Activated CD8-positive, alpha-beta memory T cell treated with anti-CD3 and anti-CD28 coated beads, Interleukin-2, amount 50 U/mL, for 48 hours (primary cell): ENCODE data around the gene GREM1.

Experiments used
- DNase-seq: peaks from one replicate; pipeline ENCODE4 v3.0.0-alpha.2; 2020

Gene GREM1

DNA sequence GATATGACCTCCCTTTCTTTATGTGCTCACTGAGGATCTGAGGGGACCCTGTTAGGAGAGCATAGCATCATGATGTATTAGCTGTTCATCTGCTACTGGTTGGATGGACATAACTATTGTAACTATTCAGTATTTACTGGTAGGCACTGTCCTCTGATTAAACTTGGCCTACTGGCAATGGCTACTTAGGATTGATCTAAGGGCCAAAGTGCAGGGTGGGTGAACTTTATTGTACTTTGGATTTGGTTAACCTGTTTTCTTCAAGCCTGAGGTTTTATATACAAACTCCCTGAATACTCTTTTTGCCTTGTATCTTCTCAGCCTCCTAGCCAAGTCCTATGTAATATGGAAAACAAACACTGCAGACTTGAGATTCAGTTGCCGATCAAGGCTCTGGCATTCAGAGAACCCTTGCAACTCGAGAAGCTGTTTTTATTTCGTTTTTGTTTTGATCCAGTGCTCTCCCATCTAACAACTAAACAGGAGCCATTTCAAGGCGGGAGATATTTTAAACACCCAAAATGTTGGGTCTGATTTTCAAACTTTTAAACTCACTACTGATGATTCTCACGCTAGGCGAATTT, 14.9 kb downstream of the GREM1 start:
- DNase-seq: no peak

DNA sequence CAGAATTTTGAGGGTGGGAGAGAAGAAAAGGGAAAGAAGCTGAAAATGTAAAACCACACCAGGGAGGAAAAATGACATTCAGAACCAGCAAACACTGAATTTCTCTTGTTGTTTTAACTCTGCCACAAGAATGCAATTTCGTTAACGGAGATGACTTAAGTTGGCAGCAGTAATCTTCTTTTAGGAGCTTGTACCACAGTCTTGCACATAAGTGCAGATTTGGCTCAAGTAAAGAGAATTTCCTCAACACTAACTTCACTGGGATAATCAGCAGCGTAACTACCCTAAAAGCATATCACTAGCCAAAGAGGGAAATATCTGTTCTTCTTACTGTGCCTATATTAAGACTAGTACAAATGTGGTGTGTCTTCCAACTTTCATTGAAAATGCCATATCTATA, 15.5 kb downstream of the GREM1 start:
- DNase-seq: no peak

DNA sequence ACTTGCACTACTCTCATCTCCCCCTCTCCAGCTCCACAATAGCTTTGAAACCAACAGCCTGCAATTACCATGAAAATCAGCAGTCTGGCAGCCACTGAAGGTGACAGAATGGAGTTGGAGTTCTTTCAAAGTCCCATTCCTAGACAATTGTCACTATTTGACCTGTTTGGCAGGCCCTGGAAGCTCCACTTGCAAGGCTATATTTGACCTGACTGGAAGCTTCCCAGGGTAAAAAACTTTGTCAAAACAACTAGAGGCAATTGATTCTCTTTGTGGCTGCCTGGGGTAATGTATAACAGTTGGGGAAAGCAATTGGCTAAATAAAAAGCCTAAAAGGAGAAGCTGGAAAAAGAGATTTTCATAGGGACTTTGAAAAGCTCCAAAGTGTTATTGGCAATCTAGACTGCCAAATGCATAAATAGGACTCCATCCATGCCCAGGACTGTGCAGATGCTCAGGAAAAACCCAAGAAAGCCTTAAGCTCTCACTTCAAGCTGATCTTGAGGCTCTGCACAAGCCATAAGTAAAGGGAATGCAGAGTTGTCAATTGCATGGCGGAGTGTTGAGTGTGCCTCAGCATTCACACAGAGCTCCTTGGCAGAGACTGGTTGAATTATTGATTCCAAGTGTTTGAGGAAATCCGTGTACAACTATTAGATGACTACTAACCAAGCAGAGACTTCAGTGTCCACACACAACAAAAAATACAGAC, 18.3 kb downstream of the GREM1 start:
- no peak for DNase-seq

DNA sequence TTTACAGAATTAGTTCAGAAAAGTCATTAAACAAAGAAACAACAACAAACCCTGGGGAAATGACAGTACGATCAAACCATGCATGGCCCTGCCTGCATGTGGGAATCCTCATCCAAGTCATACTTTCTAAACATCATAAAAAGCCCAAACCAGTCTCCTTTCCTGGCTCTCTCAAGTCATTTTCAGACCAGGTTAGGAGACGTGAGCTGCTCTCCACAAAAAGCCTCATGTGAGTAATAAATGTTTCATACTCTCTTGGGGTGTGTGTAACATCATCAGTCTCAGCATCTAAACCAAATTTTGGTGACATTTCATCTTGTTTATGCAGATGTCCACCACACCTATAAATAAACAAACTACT, 18.9 kb downstream of the GREM1 start:
- DNase-seq: no peak

DNA sequence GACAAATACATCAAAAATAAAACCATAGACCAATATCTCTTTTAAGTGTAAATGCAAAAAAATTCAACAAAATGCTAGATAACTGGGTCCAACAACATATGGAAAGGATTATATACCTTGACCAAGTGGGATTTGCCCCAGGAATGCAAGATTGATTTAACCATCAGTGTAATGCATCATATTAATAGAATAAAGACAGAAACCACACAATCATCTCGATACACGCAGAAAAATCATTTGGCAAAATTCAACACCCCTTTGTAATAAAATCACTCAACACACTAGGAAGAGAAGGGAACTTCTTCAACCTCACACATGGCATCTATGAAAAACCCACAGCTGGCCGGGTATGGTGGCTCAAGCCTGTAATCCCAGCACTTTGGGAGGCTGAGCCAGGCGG, 19.5 kb downstream of the GREM1 start:
- DNase-seq: no peak

DNA sequence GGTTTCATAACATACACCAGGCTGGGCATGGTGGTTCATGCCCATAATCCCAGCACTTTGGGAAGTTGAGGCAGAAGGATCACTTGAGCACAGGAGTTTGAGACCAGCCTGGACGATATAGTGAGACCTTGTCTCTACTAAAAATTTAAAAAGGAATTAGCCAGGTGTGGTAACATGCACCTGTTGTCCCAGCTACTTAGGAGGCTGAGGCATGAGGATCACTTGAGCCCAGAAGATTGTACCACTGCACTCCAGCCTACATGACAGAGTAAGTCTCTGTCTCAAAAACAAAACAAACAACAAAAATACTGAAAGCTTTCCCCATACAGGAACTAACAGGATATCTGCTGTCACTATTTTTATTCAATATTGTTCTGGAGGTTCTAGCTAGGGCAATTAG, 20.9 kb downstream of the GREM1 start:
- DNase-seq: no peak

DNA sequence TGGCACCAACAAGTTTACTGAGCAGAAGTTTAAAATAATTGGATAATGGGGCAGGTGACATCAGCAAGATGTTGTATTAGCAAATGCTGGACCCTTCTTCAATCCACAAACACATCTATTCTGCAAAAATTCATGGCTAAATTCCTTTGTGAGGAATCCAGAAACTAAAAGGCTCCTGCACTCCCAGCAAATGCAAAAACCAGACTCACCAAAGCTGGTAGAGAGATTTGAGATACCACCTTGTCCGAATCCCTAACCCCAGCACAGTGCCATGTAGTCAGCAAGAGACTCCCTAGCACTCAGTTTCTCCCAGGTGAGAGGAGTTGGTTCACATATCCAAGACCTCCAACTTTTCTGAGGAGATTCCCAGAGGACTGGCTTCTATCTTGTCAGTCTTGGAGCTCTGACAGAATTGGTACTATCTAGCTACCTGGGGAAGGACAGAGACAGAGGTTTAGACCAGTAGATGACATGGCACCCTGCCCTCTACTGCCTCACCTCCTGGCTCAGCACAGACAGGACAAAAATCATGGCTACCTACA, 21.8 kb downstream of the GREM1 start:
- DNase-seq: no peak

DNA sequence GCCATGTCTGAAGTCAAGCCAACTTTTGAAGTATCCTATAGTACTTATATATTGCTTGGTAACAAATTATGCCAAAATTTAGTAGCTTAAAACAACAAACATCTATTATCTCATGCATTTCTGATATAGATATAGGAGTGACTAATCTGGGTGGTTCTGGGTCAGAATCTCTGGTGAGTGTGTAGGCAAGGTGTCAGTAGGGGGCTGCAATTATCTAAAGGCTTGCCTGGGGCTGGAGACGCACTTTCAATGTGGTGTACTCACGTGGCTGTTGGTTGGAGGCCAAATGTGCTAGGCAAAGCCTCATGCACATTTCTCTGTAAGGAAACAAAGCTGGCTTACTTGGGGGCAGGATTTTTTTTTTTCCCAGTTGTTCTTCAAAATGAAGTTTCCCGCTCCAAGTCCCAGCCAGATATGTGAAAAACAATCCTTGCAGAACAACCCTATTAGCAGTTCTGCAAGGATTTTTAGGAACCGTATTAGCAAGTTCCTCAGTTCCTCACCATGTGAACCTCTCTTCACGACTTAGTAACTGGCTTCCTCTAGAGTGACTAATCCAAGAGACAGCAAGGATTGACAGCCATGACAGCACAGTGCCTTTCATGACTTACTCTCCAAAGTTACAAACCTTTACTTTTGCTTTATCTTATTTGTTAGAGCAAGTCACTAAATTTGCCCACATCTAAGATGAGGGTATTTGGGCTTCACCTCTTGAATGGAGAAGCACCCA, 25.8 kb downstream of the GREM1 start:
- DNase-seq: no peak

DNA sequence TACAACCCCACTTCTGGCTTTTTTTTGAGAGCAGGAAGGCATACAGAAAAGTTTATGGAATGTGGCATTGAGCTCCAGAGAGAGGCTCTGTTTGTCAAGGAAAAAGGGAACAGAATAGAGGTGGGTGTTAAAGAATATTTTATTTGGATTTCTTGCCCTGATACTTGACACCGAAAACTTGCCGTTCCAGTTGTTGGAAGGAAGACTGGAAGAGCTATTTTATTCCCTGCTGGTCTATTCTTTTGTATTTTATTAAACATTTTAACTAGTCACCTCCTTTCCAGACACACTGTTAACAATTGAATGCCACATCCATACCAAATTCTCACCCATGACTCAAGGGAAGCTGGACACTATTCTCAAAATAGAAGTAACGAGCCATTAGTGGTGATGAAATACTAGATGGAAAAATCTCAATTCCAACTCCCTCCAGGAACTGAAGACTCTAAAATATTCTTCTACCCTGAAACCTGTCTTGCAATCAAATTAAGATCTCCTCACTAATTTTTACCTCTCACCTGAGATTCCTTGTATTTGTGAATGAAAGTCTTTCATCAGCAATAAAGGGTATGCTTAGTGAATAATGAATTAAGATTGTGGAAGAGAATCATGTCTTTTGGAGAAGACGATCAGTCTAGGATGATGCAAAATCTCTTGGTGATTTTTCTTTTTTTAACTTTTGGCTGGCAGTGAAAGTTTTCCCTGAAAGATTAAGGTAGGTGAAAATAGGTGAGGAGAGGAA, 28.5 kb downstream of the GREM1 start:
- DNase-seq: no peak

DNA sequence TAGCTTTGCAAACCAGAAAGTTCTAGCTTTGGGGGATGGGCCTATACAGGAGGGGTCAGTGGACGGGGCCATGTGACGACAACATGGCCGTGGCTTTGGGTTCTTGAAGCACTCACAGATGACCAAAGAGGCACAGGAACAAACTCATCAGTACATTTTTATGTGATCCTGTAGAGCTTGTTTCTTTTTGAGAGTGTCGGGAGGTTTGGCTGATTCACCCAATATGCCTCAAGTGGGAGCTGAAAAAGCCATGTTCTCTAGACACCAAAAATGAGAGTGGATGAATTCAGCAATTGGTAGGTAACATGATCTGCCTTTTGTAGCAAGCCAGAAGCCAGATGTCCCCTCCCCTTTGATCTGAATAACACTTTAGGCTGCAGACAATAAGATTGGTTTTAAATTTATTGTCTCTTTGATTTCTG, 30.1 kb downstream of the GREM1 start:
- DNase-seq: no peak

DNA sequence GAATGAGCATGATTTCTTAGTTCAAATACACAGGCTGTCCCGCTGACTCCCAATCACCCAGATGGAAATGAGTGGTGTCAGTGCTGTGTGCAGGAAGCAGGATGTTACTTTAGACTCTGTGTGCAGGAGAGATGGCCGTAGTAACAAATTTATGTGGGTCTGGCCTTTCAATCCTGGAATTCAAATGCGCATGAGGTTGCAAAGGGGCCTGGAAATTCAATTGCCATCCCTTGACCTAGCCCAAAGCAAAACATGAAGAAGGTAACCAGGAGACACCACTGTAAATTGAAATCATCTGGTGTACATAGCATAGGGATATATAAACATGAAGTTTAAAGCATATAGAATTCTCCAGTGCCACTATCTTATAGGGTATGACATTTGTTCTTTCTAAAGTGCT, 33.2 kb downstream of the GREM1 start:
- DNase-seq: no peak

DNA sequence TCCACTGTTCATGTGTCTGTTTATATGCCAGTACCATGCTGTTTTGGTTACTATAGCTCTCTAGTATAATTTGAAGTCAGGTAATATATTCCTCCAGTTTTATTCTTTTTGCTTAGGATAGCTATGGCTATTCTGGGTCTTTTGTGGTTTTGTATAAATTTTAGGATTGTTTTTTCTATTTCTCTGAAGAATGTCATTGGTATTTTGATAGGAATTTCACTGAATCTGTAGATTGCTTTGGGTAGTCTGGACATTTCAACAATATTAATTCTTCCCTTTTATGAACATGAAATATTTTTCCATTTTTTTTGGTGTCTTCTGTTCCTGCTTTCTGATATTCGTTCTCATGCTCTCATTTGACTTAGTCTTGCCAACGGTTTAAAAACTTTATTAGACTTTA, 39.6 kb downstream of the GREM1 start:
- no peak for DNase-seq

DNA sequence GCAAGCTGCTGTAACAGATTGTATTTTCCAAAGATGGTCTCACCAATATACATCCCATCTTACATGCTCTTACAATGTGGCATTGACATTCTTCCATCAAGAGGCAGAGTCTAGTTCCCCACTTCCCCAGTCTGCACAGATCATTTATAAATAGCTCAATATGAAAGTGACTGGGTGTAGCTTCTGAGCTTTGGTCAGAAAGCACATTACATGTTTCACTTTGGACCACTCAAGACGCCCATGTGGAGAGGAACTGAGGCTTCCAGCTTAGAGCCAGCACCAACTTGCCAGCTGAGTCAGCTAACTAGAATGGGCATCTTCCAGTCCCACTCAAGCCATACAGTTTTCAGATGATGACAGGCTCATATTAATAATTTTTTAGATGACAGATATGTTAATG, 45.5 kb downstream of the GREM1 start:
- DNase-seq: no peak

DNA sequence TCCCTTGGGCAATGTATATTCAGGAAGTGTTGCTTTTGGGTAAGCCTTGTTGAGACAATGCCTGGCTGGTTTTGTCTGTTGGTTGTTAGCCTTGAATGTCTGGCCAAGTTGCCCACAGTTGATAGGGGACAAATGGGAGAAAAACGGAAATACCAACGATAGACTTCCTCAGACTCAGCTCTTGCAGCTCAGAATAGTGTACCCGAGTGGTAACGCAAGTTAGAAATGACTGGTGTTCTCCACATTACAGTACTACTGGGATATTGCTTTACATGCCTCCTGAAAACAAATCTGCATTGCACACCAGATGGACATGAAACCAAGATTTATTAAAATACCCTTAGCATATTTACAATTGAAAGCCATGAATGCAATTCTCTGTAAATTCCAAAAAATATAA, 47.4 kb downstream of the GREM1 start:
- no peak for DNase-seq

DNA sequence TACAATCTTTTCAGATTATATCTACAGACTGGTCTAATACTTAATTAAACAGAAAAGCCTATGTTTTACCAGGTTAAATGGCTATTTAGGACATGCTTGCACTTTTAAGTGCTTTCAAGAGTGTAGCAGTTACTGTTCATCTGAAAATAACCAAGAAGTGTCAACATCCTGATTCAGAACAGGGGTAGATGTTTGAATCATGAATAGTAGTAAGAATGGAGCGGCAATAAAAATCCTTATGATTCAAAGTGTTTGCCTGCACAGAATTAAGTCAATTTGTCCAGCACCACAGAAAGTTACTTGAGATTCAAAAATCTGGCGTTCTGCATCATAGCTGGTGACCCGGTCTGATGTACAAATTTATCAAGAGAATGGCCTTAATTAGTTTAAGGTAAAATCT, 48.3 kb downstream of the GREM1 start:
- no peak for DNase-seq

DNA sequence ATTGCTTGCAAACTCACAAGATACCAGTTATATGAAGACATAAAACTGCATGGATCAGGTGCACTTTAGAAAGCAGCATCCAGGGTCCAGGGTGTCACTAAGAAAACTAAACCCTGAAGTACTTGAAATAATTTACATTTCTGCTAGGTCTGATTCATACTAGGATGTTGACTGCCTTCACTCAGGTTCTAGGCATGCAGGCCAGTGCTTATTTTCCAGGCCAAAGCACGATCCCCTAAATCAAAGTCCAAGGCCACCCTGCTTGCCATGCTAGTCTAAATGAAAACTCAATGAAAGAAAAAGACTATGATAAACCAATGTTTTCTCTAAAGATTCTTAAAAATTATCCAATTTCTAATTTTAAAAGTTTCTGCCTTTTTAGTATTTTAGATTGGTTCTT, 49.4 kb downstream of the GREM1 start:
- no peak for DNase-seq

DNA sequence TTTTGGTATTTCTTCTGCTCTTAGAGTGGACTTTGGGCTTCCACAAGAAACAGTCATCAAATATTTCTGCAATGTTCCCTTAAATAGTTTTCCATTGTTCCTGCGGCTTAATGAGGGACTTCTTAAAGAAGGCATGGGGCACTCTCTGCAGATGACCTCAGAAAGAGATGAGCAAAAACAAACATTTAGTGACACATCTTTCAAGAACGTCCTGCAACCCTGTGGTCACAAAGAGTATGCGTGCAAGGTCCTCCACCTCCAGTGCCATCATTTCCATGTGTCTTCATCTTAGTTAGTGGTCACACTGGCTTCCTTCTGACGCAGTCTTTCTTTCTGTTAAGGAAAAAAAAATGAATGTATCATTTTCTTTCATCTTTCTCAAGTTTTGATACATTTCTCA, 56.2 kb downstream of the GREM1 start:
- DNase-seq: no peak

DNA sequence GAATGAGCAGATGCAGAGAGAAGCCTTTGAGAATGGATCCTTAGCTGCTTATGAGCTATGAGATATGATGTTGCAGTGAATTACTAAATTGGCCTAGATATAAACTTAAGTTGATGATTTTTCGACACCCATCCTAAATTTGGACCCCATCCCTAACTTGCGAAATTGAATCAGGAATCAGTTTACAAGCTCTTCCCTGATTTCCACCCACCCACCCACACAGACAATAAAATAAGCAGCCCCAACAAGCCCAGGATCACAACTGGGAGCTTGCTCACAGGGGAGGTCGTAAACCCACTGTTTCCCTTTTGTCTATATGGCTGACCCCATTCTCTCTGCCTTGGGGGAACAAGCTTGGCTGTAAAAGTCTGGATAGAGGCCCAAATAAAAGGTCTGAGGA, 57.3 kb downstream of the GREM1 start:
- DNase-seq: no peak

DNA sequence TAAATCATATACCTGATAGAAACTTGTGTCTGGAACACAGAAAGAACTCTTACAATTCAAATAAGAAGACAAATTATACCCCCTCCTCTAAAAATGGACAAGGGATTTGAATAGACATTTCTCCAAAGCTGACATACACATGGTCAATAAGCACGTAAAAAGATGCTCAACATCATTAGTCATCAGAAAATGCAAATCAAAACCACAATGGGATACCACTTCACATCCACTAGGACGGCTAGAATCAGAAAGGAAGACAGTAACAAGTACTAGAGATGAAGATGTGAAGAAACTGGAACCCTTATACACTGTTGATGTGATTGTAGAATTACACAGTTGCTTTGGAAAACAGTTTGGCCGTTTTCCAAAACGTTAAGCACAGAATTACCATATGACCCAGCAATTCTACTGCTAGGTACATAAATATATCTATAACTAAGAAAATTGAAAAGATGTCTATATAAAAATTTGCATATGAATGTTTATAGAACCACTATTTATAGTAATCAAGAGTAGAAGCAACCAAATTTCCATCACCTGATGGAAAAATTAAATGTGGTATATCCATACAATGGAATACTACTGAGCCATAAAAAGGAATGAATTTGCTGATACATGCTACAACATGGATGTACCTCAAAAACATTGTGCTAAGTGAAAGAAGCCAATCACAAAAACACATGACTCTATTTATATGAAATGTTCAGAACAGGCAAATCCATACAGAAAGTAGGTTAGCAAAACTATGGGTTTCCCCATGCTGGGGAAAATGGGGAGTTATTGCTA, 60.8 kb downstream of the GREM1 start:
- DNase-seq: no peak

DNA sequence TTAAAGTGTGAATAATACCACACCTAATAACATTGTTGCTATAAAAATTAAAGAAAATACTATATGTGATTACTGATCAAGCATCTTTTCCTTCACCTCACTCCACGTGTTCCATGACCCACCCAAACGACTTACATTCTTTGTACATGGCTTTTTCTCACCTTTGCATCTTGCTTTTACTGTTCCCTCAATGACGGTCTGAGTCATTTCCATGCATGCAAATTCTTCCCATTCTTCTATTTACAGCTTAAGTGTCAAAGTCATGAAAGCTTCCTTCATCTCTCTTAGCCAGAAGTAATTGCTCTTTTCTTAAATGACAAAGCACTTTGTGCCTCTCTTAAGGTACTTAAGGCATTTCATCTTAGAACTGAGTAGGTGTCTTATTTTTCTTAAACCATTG, 64.0 kb downstream of the GREM1 start:
- no peak for DNase-seq

DNA sequence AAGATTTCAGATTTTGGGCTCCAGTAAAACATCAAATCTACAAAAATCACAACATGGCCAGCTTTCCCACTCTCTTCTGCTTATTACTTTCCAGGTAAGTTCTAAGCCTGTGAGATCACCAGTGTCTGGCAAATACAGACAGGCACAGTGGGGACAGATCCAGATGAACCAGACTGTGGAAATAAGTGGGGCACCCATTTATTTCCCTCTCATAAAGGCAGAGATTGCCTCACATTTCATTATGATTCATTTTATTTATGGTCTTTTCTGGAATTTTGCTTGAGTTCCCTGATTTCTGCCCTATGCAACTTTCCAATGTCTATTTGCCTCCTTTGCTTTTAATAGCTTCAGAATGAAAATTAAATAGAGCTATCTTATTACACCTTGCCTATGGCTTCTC, 66.8 kb downstream of the GREM1 start:
- DNase-seq: no peak

DNA sequence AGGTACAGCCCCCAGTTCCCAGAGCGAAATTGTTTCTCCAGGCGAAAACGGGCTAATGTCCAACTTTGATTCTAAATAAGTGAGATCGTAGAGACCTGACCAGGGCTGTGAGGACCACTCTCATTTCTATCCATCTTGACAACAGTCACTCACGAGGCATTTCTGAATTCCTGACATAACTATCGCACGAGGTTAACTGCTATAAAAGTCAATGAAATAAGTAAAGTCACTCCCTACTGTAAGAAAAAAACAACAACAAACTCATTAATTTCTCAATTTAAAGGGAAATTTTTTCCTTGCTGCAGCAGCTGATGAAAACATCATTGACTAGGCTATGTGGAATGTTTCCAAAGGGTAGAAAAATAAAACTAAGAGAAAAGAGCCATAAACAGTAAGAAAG, 69.1 kb downstream of the GREM1 start:
- no peak for DNase-seq

DNA sequence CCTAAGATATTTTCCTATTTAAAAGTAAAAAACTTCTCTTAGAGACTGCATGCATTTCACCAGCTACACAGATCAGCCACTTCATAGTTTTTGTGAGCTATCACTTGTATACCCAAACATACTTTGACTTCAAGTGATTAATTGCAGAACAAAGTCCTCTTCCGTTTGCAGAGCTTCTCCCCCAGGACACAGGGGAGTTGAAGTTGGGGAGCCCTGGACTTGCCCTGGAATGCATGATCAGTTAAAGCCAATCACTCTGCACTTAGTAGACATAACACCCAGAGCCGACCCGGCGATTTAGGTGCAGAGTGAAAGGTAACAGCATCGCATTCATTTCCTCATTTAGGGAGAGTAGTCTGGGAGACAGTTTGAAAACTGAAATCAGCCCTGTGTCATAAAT, 70.1 kb downstream of the GREM1 start:
- DNase-seq: no peak
